ENCODE data around the gene MAPK9.
A peak's percentile ranks its signal among the peaks of the same experiment; 100 is the strongest.

Gene MAPK9

DNA sequence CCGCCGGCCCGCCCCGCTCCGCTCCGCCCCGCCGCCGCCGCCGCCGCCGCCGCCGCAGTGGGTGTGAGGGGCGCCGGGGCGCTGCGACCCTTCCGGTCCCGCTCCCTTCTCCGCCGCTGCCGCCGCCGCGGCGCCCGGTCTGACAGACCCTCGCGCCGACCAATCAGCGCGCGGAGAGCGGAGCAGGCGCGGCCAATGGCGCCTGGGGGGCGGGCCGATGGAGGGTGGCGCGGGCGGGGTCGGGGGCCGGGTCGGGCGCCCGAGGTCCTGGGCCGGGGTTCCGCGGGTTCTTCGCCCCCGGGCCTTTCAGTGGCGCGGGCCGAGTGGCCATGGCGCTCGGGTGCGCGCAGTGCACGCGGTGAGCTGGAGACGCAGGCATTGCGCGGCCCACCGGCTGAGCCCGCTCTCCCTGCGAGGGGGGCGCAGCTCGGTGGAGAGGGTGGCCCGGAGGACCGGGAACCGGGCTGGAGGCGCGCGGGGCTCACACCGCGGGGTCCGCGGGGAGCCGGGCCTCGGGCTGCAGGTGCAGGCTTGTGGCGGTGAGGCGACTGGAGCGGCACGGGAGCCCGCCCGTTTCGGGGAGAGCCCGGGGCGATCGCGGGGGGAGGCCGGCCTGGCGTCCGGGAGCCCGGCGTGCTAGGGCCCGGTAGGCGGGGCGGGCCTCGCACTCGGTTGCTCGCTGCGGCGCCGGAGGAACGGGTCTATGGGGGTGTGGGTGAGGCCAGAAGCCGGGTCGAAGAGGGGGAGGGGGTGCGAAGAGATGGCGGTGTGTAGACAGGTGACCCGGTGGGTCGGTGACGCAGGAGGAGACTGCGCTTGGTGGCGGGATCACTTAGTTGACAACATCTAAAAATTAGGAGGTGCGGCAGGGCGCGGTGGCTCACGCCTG is at the start of gene MAPK9:
MAPK9 (minus strand) TSS at position 141 of the 889 bp plus-strand sequence. CDS start 11,522 bp downstream, outside the sequence.
- peak in 56 of 58 donors; percentile 18 to 87 (median 76) for DNase-seq

DNA sequence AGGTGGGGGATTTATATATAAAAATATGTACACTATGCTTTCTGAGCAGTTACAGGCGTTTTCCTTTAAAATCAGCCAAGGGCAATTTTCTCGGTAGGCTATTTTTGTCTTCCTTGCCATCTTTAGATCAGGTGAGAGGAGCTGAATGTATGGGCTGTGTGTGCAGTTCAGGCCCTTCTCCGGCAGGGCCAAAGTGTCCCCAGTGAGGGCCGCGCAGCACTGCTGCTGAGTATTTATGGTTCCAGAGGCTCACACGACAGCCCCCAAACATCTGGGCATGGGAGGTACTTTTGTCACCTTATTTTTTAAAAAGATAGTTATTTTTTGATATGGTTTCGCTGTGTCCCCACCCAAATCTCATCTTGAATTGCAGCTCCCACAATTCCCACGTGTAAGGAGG is 49.7 kb upstream of the MAPK9 start:
- DNase-seq: no peak

DNA sequence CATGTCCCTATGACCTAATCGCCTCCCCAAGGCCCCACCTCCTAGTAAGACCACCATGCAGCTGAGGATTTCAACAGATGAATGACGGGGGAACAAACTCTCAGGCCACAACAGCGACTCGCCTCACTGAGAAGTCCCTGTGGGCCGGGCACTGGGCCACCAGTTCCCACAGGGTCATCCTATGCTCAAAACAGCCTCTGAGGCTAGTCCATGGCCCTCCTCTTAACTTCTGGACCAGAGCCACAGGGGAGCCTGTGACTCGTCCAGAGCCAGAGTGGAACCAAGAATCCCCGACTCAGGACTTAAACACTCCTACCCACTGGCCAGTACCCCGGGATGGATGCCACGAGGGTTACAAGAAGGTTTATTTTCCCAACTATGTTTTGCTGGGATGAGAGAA is 49.0 kb upstream of the MAPK9 start:
- DNase-seq: no peak

DNA sequence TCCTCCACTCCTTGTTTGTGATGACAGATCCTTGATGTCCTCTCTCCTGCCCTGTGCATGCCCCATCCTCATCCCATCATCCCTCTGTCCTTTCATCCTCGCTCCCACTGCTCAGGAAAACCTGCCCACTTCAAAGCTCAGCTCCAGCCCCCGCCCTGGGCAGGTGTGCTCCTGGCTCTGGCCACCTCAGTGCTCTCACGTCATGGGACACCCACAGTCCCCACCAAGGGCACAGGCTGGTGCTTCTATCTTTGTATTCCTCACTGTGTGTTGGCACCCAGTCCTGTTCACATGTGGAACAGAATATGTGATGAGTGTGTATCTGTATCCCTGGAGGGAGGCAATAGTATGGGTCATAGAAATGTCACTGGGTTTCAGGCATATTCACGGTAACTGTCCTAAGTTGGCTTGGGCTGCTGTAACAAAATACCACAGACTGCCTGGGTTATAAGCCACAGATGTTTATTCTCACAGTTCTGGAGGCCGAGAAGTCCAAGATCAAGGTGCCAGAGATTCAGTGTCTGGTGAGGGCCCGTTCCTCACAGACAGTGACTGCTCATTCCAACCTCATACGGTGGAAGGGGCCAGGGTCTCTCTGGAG is 47.8 kb upstream of the MAPK9 start:
- DNase-seq: no peak

DNA sequence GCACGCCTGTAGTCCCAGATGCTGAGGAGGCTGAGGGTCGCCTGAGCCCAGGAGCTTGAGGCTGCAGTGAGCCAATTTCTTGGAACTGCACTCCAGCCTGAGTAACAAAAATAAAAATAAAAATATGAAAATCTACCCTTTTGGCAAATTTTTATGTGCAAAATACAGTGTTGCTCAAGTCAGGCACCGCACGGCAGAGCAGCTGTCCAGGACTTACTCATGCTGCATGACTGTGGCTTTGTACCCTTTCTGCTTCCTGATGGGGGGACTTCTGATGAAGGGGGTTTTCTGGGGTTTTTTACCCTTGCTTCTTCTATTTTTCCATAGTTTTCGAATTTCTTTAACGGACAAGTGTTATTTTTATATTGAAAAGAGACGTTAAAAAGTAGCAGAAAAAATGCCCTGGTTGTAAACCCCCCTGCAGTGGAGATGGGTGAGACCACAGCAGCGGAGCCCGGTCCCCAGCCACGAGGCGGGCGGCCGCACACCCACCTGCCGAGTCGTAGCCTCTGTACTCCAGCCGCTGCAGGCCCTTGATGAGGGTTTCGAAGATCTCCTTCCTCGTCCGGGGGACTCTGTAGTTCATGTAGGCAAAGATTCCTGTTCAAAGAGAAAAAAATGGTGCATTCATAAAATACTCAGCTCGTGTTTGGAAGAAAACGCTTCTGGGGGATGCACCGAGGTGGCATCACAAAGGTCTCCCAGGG is 46.3 kb upstream of the MAPK9 start:
- no peak for DNase-seq

DNA sequence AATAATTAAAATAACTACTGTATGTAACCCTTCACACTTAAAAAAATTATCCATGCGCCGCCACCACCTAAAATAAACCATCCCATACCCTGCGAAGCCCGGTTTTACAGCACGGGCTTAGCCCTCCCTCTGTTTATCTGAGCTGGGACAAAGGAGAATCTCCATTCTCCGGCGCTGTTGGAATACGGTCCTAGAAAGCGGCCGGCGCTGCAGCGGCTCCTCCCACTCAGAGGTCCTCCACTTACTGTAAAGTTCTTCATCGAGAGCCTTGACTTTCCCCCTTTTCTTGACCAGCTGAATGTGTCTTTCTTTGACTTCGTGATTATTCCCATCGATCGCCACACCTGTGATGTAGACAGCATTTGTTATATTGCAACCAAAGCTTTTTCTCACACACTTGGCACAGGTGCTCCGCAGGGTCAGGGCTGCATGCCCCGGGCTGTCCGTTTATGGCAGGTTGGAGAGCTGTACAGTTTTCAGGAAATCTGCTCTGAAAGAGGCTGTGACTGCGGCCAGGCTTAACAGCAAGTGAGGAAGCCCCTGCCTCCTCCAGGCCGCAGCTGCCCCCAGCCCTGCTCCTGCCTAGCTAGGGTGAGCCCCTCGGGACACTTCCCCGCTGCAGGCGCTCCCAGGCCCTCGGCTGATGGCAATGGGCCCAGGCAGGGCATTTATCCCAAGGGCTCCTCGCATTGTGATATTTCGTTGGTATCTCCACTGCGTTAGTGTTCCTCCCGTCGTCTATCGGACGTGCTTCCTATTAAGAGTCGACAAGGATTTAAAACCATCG is 44.5 kb upstream of the MAPK9 start:
- DNase-seq: no peak

DNA sequence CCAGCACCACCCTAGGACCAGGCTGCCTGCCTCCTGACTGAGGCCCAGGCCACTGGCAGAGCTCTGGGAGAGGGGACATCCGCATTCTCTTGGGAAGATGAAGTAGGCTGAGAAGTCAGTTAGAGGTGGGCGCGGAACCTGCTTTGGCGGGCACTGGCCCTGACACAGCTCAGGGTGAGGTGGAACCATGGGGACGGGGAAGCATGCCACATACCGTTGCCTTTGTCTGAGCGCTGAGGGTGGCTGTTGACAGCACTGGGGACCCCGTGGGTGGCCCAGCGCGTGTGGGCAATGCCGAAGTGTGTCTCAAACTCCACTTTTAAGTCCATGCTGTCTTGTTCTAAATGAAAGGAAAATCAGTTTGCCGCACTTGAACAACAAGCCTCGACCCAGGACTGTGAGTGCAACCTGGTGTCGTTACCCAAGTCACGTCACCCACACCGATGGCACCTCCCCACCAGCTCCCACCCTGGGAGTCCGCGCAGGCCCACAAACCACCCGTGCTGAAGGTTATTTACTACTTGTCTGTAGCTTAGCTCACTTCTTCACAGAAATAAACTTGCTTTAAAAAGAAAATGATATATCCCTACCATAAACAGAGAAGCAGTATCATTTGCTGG is 43.8 kb upstream of the MAPK9 start:
- no peak for DNase-seq

DNA sequence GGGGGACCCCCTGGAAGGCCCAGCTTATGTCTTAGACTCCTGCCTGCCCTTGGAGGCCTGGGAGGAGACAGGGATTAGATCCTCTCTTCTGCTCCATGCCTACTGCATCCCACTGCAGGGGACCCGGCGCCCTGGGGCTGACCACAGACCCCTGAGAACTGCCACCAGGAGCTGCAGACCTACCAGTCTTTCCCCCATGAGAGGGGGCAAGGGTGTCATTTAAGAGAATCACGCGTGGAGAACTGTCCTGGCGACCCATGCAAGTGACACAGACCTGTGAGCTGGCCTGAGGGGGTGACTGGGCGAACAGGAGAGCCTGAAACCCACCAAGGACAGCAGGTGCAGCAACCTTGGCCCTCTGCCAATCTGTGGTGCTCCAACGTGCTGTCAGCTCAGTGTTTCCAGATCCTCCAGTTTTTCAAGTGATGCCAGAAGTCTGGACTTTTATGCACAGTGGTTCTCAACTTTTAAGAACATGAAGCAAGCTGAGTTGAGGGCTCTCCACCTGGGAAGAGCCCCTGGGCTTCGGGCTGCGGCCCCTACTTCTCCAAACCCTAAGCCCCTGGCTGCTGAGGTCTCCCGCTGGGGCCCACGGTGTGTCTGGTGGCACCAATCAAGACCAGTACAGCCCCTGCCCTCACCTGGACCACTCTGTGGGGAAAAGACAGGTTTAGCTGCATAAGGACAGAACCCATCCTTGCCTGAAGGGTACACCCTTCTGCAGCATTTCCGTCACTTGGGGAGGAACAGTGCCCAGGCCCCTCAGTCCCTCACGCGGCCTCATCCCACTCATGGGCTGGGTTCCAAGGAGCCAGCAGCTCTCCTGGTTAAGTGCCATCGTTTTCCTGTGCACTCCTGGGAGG is 43.1 kb upstream of the MAPK9 start:
- DNase-seq: no peak

DNA sequence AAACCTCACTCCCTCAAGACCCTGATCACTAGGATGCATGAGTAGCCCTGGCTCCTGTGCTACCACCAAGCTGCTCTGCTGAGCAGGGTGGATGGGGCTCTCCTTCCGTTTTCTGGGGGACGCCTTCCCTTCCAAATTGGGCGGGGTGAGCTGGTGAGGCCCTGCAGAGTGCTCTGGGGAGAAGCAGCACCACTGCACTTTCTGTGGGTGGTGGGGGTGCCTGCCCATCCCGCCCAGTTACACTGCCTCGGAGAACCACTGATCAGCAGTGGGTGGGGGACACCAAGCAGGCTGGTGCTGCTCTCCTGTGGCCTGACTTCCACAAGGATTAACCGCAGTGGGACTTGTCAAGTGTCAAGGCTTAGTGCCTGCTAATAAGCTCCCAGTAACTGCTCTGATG is 42.3 kb upstream of the MAPK9 start:
- DNase-seq: no peak

DNA sequence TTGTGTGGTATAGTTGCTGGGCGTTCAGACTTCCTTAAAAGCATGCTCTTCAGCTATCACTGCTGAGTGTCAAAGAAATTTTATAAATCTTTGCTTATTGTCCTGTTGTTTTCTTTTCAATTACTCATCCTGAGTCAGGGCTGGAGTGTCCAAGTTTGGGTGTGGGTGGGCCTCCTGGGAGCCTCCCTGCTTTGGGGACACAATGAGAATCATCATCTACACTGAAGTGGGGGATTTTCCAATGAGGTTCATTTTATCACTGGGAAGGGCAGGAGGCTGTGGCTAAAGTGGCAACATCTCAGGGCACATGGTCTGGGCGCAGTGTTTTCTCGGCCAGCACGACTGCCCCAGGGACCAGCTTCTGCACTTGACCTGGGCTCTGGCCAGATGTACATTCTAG is 41.8 kb upstream of the MAPK9 start:
- no peak for DNase-seq

DNA sequence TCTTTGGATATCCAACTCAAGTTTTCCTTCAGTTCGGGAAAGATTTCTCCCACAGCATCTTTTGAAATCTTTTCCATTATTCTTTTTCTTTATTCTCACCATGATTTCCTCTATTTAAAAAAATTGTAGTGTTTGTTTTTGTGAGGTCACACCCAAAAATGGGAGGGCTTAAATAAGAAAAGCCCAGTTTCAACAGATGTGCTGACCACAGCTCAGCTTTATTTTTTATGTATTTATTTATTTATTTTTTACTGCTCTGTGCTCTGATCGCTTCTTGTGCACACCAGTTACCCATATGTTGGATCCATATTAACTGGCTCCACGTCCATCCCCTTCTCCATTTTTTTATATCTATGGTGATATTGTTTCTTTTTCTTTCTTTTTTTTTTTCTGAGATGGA is 41.0 kb upstream of the MAPK9 start:
- no peak for DNase-seq

DNA sequence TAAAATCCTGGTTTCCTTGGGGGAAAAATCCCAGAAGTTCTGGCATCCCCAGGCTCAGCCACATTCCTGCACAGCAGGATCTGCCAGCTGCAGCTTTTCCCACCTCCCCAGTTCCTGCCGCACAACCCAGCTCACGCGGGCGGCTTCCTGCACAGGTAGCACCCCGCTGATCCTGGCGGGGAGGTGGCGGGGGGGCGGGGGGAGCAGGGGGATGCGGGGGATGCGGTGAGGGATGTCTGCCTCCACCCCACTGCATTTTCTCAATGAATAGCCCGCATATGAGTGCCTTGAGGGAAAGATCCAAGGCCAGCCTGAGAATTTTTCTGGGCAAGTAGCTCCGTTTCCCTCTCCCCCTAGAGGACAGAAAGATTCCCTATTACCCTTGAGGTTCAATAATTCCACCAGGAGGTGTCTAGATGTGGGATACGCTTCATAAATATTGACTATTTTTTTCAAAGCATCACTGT is 40.2 kb upstream of the MAPK9 start:
- DNase-seq: peak in 1 of 58 donors; percentile 27

DNA sequence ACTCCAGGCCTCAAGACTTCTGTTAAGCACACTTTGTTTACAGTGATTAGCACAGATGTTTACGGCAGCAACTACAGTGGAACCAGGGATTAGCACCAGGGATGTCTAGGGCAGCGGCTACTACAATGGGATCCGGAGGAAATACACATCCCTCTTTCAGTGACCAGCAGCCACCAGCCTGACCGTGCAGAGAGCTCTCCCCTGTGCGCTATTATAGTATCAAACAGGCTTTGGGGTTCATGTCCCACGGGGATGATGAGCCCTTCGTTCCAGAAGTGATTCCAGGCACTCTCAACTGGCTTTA is 39.7 kb upstream of the MAPK9 start:
- no peak for DNase-seq

DNA sequence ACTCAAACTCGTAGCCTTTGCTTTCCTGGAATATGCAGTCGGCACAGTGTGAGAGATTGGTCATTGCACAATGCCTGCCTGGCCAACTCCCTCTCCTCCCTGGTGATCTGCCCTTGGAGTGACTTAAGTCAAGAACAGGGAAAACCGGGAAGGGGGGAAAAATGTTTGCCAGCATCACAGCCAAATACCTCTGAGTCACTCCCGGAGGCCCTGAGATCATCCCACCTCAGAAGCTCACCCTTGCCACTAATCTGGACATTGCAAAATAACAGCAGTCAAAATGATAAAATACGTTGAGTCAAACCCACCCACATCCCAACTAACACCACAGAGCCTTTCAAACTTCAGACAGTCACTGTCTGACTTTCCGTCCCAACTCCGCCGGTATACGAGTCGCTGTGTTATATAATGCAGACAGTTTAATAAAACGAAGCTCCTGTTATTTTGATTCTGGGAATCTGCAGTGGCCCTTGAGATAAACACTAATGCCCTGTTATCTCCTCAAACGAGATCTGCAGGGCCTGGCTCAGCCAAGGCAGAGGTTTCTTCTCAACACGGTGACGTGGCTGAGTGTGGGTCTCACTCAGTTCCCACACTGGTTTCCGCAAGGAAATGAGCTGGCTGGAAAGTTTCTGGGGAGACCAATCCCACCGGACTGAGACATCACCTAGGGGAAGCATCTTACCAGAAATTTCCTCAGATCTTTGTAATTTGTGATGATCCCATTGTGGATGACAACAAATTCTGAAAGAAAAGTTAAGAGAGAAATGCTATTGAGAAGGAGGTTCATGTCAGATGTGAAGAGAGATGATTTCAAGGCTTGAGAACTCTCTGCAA is 39.1 kb upstream of the MAPK9 start:
- no peak for DNase-seq

DNA sequence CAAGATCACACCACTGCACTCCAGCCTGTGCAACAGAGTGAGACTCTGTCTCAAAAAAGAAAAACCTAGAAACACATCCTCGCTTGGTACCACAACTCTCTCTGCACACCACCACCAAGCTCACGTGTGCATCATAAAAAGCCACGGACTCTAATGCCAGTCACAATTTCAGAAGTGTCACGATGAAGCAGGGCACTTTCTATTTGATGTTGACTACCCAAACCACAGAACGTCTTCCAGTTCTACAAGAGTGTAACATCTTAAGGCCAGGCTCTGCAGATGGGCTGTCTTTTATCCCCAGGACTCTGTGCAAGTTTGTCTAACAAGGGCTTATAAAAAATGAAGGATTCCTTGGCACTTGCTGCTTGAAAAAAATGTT is 38.4 kb upstream of the MAPK9 start:
- DNase-seq: no peak

DNA sequence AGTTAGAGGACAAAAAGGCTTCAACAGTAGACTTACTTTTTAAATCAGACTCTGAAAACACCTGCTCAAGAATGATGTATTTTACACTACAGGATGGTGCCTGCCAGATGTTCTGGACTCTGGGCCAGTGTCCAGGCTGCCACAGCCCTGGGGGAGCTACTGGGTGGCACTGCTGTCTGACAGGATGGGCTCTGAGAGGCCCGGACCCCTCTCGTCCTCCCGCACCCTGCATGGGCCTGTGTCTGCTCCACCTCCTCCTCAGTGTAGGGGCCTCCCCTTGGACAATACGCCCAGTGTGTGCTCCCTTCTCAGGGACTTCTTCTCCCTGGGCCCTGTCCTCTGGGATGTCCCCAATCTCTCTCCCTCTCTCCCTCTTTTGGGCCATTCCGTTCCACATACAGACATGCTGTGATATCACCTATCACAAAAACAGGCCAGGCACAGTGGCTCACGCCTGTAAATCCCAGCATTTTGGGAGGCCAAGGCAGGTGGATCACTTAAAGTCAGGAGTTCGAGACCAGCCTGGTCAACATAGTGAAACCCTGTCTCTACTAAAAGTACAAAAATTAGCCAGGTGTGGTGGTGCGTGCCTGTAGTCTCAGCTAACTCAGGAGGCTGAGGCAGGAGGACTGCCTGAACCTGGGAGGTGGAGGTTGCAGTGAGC is 37.9 kb upstream of the MAPK9 start:
- DNase-seq: no peak

DNA sequence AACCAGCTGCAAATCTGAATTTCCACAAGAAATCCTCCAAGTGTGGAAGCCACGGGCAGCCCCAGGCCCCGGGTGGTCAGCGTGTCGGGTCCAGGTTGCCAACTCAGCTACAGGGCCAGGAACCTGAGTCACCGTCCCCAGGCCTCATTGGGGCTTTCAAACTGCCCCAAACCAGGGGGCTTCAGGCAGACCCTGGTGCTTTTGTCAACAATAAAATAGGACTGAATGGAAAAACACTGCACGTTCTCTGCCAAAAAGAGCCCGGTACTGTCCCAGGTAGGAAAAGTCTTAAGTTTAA is 37.2 kb upstream of the MAPK9 start:
- DNase-seq: no peak

DNA sequence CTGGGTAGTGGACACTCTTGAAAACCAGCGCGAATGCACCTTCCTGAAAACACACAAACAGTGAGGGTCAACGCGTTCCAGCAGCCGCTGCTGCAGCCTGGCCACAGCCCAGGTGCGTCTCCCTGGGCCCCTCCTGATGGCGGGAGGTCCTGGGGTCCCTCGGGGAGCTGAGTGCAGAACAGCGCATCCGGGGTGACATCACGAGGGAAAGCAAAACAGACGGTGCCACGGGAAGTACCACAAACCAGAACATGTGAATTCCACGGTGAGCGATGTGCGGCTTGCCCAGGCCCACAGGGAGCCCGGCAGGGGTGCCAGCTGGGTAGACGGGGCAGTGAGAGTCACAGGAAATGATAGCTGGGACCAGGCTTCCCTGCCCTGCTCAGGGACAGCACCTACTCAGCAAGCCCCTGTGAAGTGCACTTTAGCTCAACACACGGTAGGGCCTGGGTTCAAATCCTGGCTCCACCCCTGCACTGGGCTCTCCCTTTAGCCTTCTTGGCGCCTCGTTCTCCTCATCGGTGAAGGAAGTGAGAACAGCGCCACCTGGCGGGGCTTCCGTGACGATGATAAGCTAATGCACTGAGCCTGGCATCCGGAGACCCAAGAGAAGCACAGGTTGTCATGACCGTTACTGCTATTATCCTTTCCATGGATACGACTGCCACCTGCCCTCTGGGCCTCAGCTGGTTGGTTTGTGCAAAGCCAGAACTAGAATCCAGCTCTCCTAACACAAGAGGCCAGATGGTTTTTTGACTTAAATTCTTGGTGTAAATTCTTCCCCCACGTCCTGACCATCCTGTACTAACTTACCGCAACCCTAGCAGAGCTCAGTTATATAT is 36.6 kb upstream of the MAPK9 start:
- DNase-seq: peak in 47 of 58 donors; percentile 12 to 91 (median 43)
